ENCODE results near the gene GHRHR.

GRCh38 chr7:30987178-30987577, 23.4 kb downstream of the GHRHR start:
- TF ChIP-seq, protein P1, sequence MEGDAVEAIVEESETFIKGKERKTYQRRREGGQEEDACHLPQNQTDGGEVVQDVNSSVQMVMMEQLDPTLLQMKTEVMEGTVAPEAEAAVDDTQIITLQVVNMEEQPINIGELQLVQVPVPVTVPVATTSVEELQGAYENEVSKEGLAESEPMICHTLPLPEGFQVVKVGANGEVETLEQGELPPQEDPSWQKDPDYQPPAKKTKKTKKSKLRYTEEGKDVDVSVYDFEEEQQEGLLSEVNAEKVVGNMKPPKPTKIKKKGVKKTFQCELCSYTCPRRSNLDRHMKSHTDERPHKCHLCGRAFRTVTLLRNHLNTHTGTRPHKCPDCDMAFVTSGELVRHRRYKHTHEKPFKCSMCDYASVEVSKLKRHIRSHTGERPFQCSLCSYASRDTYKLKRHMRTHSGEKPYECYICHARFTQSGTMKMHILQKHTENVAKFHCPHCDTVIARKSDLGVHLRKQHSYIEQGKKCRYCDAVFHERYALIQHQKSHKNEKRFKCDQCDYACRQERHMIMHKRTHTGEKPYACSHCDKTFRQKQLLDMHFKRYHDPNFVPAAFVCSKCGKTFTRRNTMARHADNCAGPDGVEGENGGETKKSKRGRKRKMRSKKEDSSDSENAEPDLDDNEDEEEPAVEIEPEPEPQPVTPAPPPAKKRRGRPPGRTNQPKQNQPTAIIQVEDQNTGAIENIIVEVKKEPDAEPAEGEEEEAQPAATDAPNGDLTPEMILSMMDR (conservative IDR thresholded peaks at IDR 0.05), result no peak
- TF ChIP-seq EZH2 (IDR thresholded peaks at IDR 0.05; ENCODE audit: low read depth), result no peak

All from PC-9 (cell line).